PC-9 (cell line): Measurements from ENCODE around the gene DOCK4. TPM values are rescaled to one million over a fixed set of nuclear protein-coding genes. Genes with fewer than 3 reads are reported as not detected.

Source experiments
- BruUV-seq: library from RNA; stranded (reverse); fragments of 400-500 nt; replicated peaks from 2 replicates; lab custom pipeline; 2021; lab: Mats Ljungman, UMichigan
- CTCF ChIA-PET: fragments of 300-600 bp; sonication (Branson Sonifier 250); formaldehyde crosslinking; loops from one replicate; lab custom pipeline; 2022; ENCODE audit warnings: antibody characterized with exemption; lab: Charles Lee
- POLR2A ChIA-PET: fragments of 300-600 bp; sonication (Branson Sonifier 250); formaldehyde crosslinking; loops from one replicate; lab custom pipeline; 2022; ENCODE audit warnings: antibody characterized with exemption; ENCODE audit not compliant: unreplicated experiment; lab: Charles Lee
- DNase-seq, 2 experiments: peaks; one replicate each; pipeline versions ENCODE4 v3.0.0 to v3.0.0-alpha.2; 2015 to 2022; ENCODE audit warnings: mixed read lengths in 1 of 2
- H2AFZ ChIP-seq: fragments of 200-600 bp; sonication (generic); 2 replicates; pipeline ENCODE4 v1.8.1; 2017; ENCODE audit warnings: antibody characterized with exemption
- H3F3A ChIP-seq: fragments of 200-600 bp; sonication (generic); 2 replicates; pipeline ENCODE4 v1.8.1; 2017; ENCODE audit warnings: antibody characterized with exemption, mild to moderate bottlenecking, low read depth; ENCODE audit not compliant: insufficient read depth
- H3K27ac ChIP-seq: fragments of 200-600 bp; sonication (generic); 2 replicates; pipeline ENCODE4 v1.6.1; 2016; ENCODE audit warnings: mixed run types
- H3K27me3 ChIP-seq: fragments of 200-600 bp; sonication (generic); 2 replicates; pipeline ENCODE4 v1.6.1; 2016; ENCODE audit warnings: low read depth, mixed run types; ENCODE audit not compliant: insufficient read depth
- H3K36me3 ChIP-seq: fragments of 200-600 bp; sonication (generic); 2 replicates; pipeline ENCODE4 v1.6.1; 2016; ENCODE audit warnings: low read depth, mixed run types
- H3K4me1 ChIP-seq: fragments of 200-600 bp; sonication (generic); replicated peaks from 2 replicates; pipeline ENCODE4 v1.6.1; 2016; ENCODE audit warnings: mixed run types; ENCODE audit not compliant: insufficient read depth
- H3K4me2 ChIP-seq: fragments of 200-600 bp; sonication (generic); 2 replicates; pipeline ENCODE4 v1.6.1; 2017; ENCODE audit warnings: mixed run types
- H3K4me3 ChIP-seq: fragments of 200-600 bp; sonication (generic); 2 replicates; pipeline ENCODE4 v1.6.1; 2016; ENCODE audit warnings: mixed run types
- H3K79me2 ChIP-seq: fragments of 200-600 bp; sonication (generic); 2 replicates; pipeline ENCODE4 v1.6.1; 2017; ENCODE audit warnings: low read depth, mixed run types
- H3K9me2 ChIP-seq: fragments of 200-600 bp; sonication (generic); 2 replicates; pipeline ENCODE4 v1.8.1; 2017; ENCODE audit warnings: mild to moderate bottlenecking; ENCODE audit not compliant: insufficient read depth
- H3K9me3 ChIP-seq: fragments of 200-600 bp; sonication (generic); 2 replicates; pipeline ENCODE4 v1.8.1; 2016; ENCODE audit warnings: low read depth; ENCODE audit not compliant: insufficient read depth
- H4K20me1 ChIP-seq: fragments of 200-600 bp; sonication (generic); 2 replicates; pipeline ENCODE4 v1.8.1; 2017; ENCODE audit not compliant: insufficient read depth
- EZH2 ChIP-seq: fragments of 200-600 bp; sonication (generic); IDR thresholded peaks from 2 replicates; pipeline ENCODE4 v1.8.0; 2017; ENCODE audit warnings: antibody characterized with exemption, low read depth
- intact Hi-C: fragments of 100-400 bp; cut with micrococcal nuclease; formaldehyde crosslinking; loops from one replicate; pipeline ENCODE4 v1.10.0; 2022; ENCODE audit not compliant: unreplicated experiment
- total RNA-seq: library from RNA; stranded (reverse); gene quantifications from 2 replicates; pipeline ENCODE4 v1.2.3, GENCODE V29; 2021
- TF ChIP-seq, protein P1 (sequence below): fragments of 200-600 bp; sonication (generic); conservative IDR thresholded peaks from 2 replicates; pipeline ENCODE4 v1.6.1; 2017; ENCODE audit warnings: mixed run types, antibody characterized with exemption, mild to moderate bottlenecking, moderate library complexity

Gene DOCK4
- total RNA-seq, 1 experiment from 2014 or later: 0.98 TPM

DNA sequence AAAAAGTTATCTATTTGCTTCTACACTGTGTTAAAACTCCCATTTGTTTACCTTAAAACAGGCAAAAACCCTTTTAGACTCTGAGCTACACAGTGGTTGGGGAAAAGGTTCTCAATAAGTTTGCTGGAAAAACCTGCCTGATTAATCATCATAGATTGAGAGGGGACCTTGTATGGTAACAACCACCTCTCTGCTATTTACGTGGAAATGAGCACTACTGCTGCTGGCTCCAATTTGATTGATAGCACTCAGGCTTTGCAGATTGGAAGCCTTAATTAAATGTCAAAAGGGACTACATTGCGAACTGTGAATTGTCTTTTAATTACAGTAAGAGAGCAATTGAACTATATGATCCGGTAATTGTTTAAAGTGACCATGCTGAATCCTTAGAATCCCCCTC is 525.0 kb downstream of the DOCK4 start:
- POLR2A ChIA-PET: no interaction called here
- H3F3A ChIP-seq: no peaks in the 10 kb centered on the region
- CTCF ChIA-PET: no interaction called here

GRCh38 chr7:111678986-111679385 is 527.2 kb downstream of the DOCK4 start:
- H3K27me3 ChIP-seq: no peaks in the 10 kb centered on the region
- no peaks in the 10 kb centered on the region for H3K9me2 ChIP-seq
- ChIA-PET CTCF (no interaction called here), POLR2A (no interaction called here)
- H3K4me1 ChIP-seq: no peaks in the 10 kb centered on the region
- H3K27ac ChIP-seq: no peak overlapping the region
- TF ChIP-seq, protein P1, sequence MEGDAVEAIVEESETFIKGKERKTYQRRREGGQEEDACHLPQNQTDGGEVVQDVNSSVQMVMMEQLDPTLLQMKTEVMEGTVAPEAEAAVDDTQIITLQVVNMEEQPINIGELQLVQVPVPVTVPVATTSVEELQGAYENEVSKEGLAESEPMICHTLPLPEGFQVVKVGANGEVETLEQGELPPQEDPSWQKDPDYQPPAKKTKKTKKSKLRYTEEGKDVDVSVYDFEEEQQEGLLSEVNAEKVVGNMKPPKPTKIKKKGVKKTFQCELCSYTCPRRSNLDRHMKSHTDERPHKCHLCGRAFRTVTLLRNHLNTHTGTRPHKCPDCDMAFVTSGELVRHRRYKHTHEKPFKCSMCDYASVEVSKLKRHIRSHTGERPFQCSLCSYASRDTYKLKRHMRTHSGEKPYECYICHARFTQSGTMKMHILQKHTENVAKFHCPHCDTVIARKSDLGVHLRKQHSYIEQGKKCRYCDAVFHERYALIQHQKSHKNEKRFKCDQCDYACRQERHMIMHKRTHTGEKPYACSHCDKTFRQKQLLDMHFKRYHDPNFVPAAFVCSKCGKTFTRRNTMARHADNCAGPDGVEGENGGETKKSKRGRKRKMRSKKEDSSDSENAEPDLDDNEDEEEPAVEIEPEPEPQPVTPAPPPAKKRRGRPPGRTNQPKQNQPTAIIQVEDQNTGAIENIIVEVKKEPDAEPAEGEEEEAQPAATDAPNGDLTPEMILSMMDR: no peak
- no peaks in the 10 kb centered on the region for H3K9me3 ChIP-seq
- H3K4me3 ChIP-seq: no peak overlapping the region
- no peak overlapping the region for H2AFZ ChIP-seq
- BruUV-seq: no TSS peak
- H4K20me1 ChIP-seq: no peaks in the 10 kb centered on the region
- no peaks in the 10 kb centered on the region for H3K79me2 ChIP-seq
- no peaks in the 10 kb centered on the region for H3F3A ChIP-seq
- intact Hi-C loops: no loop called here
- DNase-seq: no peak
- no peak overlapping the region for H3K4me2 ChIP-seq
- no peaks in the 10 kb centered on the region for H3K36me3 ChIP-seq

More for the DNA sequence above, 525.0 kb downstream of the DOCK4 start:
- intact Hi-C loops: no loop called here
- no peaks in the 10 kb centered on the region for H3K4me1 ChIP-seq
- H3K27me3 ChIP-seq: no peaks in the 10 kb centered on the region
- no peak overlapping the region for H3K4me2 ChIP-seq
- DNase-seq: no peak
- no peak overlapping the region for H2AFZ ChIP-seq
- TF ChIP-seq, protein P1: no peak
- no peak for TF ChIP-seq EZH2
- H3K4me3 ChIP-seq: no peak overlapping the region
- no peaks in the 10 kb centered on the region for H3K79me2 ChIP-seq
- H3K9me2 ChIP-seq: no peaks in the 10 kb centered on the region
- no peak overlapping the region for H3K27ac ChIP-seq
- BruUV-seq: no TSS peak
- no peaks in the 10 kb centered on the region for H4K20me1 ChIP-seq
- H3K9me3 ChIP-seq: no peaks in the 10 kb centered on the region
- H3K36me3 ChIP-seq: no peaks in the 10 kb centered on the region

- ChIA-PET CTCF (no interaction called here), POLR2A (no interaction called here)
- H3K4me1 ChIP-seq: no peaks in the 10 kb centered on the region
- H3K36me3 ChIP-seq: no peaks in the 10 kb centered on the region
- no peak overlapping the region for H3K27ac ChIP-seq
- no peaks in the 10 kb centered on the region for H3K27me3 ChIP-seq
- no peaks in the 10 kb centered on the region for H3K9me2 ChIP-seq
- H3K4me3 ChIP-seq: no peak overlapping the region
- TF ChIP-seq, protein P1: no peak
- no peak for TF ChIP-seq EZH2
- H2AFZ ChIP-seq: no peak overlapping the region
- H3F3A ChIP-seq: no peaks in the 10 kb centered on the region
- intact Hi-C loops: no loop called here
- no peak for DNase-seq
- H3K4me2 ChIP-seq: no peak overlapping the region
- H3K79me2 ChIP-seq: no peaks in the 10 kb centered on the region
- no TSS peak for BruUV-seq
- H4K20me1 ChIP-seq: no peaks in the 10 kb centered on the region
- no peaks in the 10 kb centered on the region for H3K9me3 ChIP-seq
Observed at GRCh38 chr7:111678281-111678680, 527.9 kb downstream of the DOCK4 start.
